ENCODE results near the gene NONO. TPM values are rescaled to one million over a fixed set of nuclear protein-coding genes. Genes with fewer than 3 reads are reported as not detected.

Gene NONO, protein sequence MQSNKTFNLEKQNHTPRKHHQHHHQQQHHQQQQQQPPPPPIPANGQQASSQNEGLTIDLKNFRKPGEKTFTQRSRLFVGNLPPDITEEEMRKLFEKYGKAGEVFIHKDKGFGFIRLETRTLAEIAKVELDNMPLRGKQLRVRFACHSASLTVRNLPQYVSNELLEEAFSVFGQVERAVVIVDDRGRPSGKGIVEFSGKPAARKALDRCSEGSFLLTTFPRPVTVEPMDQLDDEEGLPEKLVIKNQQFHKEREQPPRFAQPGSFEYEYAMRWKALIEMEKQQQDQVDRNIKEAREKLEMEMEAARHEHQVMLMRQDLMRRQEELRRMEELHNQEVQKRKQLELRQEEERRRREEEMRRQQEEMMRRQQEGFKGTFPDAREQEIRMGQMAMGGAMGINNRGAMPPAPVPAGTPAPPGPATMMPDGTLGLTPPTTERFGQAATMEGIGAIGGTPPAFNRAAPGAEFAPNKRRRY
- total RNA-seq, result 100 to 1,000 TPM; 210 to 294 (median 239) TPM

DNA sequence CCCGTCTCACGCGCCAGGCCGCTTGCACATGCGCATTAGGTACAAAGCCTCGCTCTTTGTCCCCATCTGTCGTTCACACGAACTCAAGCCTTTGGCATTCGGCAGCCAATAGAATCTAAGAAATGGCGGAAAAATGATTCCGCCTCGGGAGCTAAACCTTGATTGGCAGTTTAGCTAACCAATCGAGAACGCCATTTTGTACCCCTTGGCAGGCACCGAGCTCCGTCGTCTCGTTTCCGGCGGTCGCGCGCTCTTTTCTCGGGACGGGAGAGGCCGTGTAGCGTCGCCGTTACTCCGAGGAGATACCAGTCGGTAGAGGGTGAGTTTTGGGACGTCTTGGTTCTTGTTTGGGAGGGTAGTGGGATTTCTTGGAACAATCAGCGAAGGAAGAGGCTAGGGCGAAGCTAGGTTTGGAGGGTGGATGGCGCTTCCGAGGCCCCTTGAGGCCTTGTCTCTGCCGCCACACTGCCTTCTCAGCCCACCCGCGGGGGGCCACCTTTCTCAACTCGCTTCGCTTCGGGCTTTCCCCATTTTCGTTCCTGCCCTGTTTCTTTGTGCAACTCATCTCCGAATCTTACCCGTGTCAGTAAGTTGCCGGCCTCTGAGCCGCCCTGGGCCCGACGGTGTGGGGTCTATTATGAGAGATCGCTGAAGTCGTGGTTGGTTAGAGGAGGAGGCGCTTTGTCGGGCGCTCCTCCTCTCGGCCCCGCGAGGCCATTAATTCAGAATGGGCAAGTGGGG, at the start of gene NONO:
Gene NONO, plus strand, starts transcription at position 233 of the 741 bp plus-strand sequence. CDS start 7,003 bp downstream, outside the sequence.
- WGBS, 2 donors, result 2 to 33% methylated on average over 18 to 57 of the region's 57 CpGs

DNA sequence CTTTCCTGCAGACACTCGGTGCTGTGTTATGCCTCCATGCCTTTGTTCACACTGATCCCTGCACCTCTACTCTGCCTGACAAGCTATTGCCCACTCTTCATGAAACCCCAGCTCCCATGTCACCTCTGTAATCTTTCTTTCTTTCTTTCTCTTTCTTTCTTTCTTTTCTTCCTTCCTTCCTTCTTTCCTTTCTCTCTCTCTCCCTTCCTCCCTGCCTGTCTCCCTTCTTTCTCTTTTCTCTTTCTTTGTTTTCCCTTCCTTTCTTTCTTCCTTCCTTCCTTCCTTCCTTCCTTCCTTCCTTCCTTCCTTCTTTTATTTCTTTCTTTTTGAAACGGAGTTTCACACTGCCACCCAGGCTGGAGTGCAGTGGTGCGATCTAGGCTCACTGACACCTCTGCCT, 48.0 kb upstream of the NONO start:
- Histone ChIP-seq H3K4me1 (no peaks in the 10 kb centered on the region), H3K4me3 (no peak overlapping the region), H3K36me3 (peaks cover 0 to 3% (median 0%) of the 10 kb centered on the region in 4 donors), H3K9me3 (no peaks in the 10 kb centered on the region), H3K27ac (no peak overlapping the region), H3K27me3 (no peaks in the 10 kb centered on the region)
- DNase-seq (no peak), ATAC-seq (ENCODE audit: low FRiP score in 2 of 2) (no peak)
- TF ChIP-seq, protein P1, sequence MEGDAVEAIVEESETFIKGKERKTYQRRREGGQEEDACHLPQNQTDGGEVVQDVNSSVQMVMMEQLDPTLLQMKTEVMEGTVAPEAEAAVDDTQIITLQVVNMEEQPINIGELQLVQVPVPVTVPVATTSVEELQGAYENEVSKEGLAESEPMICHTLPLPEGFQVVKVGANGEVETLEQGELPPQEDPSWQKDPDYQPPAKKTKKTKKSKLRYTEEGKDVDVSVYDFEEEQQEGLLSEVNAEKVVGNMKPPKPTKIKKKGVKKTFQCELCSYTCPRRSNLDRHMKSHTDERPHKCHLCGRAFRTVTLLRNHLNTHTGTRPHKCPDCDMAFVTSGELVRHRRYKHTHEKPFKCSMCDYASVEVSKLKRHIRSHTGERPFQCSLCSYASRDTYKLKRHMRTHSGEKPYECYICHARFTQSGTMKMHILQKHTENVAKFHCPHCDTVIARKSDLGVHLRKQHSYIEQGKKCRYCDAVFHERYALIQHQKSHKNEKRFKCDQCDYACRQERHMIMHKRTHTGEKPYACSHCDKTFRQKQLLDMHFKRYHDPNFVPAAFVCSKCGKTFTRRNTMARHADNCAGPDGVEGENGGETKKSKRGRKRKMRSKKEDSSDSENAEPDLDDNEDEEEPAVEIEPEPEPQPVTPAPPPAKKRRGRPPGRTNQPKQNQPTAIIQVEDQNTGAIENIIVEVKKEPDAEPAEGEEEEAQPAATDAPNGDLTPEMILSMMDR (IDR thresholded peaks at IDR 0.05), result no peak
- TF ChIP-seq POLR2A (IDR thresholded peaks at IDR 0.05) (no peak), POLR2AphosphoS5 (IDR thresholded peaks at IDR 0.05) (no peak), EP300 (IDR thresholded peaks at IDR 0.05) (no peak)
- WGBS, 2 donors, result 76 to 80% methylated on average over 3 of the region's 3 CpGs

More for the DNA sequence above, at the start of gene NONO:
- peak; percentile 96 for ATAC-seq (ENCODE audit: low FRiP score in 2 of 2)
- peaks cover 0 to 12% (median 0%) of the 10 kb centered on the region in 4 donors for H3K9me3 ChIP-seq
- H3K27ac ChIP-seq, result peak within 1 kb of the TSS; percentile 89 to 94 (median 92)
- no peaks in the 10 kb centered on the region for H3K27me3 ChIP-seq
- H3K4me1 ChIP-seq, result peaks cover 8 to 13% (median 10%) of the 10 kb centered on the region in 4 donors
- DNase-seq, result peak; percentile 87 to 88
- TF ChIP-seq POLR2AphosphoS5 (IDR thresholded peaks at IDR 0.05) (peak; percentile 48 to 69), POLR2A (IDR thresholded peaks at IDR 0.05) (peak in 3 of 4 donors; percentile 50 to 82 (median 81)), EP300 (IDR thresholded peaks at IDR 0.05) (no peak)
- TF ChIP-seq, protein P1 (IDR thresholded peaks at IDR 0.05), result peak in 2 of 6 experiments; percentile 9 to 19
- no peaks in the 10 kb centered on the region for H3K36me3 ChIP-seq
- peak within 1 kb of the TSS; percentile 52 to 65 (median 58) for H3K4me3 ChIP-seq

DNA sequence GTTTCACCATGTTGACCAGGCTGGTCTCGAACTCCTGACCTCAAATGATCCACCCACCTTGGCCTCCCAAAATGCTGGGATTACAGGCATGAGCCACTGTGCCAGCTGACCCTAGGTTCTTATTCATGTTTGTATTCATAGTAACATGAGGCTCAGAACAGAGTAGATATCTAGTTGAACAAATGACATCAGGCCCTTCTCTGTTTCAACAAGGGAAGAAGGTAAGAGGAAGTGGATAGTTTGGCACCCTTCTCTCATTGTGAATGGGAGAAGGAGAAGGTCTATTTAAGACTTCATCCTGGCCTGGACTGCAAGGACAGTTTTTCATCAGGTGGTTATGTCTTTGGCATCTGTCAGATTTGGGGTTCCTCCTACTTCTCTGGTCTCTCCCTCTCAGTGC, 46.6 kb upstream of the NONO start:
- Histone ChIP-seq H3K36me3 (peaks cover 0 to 15% (median 4%) of the 10 kb centered on the region in 4 donors), H3K4me3 (no peak overlapping the region), H3K9me3 (no peaks in the 10 kb centered on the region), H3K27me3 (no peaks in the 10 kb centered on the region), H3K27ac (no peak overlapping the region), H3K4me1 (no peaks in the 10 kb centered on the region)
- WGBS, 2 donors, result 78% methylated on average over 1 of the region's 1 CpG; no CpG with 5 or more reads in 1 of the 2 donors
- TF ChIP-seq POLR2AphosphoS5 (IDR thresholded peaks at IDR 0.05) (no peak), EP300 (IDR thresholded peaks at IDR 0.05) (no peak), POLR2A (IDR thresholded peaks at IDR 0.05) (no peak)
- TF ChIP-seq, protein P1 (IDR thresholded peaks at IDR 0.05), result no peak
- DNase-seq (no peak), ATAC-seq (ENCODE audit: low FRiP score in 2 of 2) (no peak)

DNA sequence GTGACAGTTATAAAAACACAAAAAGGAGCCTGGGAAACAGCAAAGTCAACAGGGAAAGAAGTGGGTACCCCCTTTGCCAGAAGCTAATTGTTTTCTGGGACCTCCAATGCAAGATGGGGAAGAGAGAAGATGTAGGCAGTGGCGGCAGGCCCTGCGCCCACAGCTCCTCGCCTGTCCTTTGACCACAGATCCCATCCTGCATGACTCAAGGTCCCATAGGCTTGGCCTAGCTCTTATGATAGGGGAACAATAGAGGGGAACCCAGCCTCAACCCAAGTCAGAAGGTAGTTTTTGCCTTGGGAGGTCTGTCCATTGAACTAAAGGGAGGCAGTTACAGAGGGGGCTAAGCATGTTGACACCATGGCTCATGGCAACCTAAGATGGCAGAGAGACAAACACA, 43.7 kb upstream of the NONO start:
- Histone ChIP-seq H3K4me3 (no peak overlapping the region), H3K4me1 (no peaks in the 10 kb centered on the region), H3K27me3 (no peaks in the 10 kb centered on the region), H3K36me3 (peaks cover 0 to 45% (median 17%) of the 10 kb centered on the region in 4 donors), H3K27ac (no peak overlapping the region), H3K9me3 (no peaks in the 10 kb centered on the region)
- ATAC-seq (ENCODE audit: low FRiP score in 2 of 2), result no peak
- WGBS, 2 donors, result 62% methylated on average over 3 of the region's 3 CpGs; no CpG with 5 or more reads in 1 of the 2 donors
- TF ChIP-seq EP300 (IDR thresholded peaks at IDR 0.05) (no peak), POLR2AphosphoS5 (IDR thresholded peaks at IDR 0.05) (no peak), POLR2A (IDR thresholded peaks at IDR 0.05) (no peak)
- TF ChIP-seq, protein P1 (IDR thresholded peaks at IDR 0.05), result no peak
- no peak for DNase-seq
